GM19438 (cell line): ENCODE measurements around the gene NEK6.
A peak's percentile ranks its signal among the peaks of the same experiment; 100 is the strongest.

Experiments used
- ATAC-seq: cut with Tn5 transposase; IDR thresholded peaks from one replicate; pipeline ENCODE4 v1.9.1; 2021; ENCODE audit warnings: low read depth; ENCODE audit not compliant: unreplicated experiment

Gene NEK6

DNA sequence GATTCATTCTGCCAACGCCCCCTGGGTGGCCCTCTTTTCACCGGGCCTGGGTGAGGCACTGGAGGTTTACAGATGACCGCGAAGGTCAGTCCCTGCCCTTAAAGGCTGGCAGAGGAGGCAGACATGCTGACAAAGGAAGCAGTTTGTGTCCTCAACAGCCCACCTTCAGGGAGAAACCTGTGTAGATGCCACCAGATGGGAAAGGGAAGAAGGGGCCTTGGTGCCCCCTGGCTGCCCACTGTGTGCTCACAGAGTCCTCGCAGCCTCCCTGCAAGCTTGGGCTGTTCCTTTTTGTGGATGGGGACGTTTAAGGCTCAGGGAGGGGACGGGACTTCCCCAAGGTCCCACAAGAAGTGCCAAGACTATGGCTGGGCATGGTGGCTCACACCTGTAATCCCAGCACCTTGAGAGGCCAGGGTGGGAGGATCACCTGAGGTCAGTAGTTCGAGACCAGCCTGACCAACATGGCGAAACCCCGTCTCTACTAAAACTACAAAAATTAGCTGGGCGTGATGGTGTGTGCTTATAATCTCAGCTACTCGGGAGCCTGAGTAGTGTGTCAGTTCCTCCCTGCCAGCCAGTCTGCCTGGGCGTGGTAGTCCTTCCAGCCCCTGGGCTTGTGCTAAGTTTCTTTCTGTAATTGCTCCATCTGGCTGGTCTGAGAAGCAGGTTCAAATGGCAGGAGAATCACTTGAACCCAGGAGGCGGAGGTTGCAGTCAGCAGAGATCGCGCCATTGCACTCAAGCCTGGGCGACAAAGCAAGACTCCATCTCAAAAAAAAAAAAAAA is 36.2 kb downstream of the NEK6 start:
- ATAC-seq, result no peak

DNA sequence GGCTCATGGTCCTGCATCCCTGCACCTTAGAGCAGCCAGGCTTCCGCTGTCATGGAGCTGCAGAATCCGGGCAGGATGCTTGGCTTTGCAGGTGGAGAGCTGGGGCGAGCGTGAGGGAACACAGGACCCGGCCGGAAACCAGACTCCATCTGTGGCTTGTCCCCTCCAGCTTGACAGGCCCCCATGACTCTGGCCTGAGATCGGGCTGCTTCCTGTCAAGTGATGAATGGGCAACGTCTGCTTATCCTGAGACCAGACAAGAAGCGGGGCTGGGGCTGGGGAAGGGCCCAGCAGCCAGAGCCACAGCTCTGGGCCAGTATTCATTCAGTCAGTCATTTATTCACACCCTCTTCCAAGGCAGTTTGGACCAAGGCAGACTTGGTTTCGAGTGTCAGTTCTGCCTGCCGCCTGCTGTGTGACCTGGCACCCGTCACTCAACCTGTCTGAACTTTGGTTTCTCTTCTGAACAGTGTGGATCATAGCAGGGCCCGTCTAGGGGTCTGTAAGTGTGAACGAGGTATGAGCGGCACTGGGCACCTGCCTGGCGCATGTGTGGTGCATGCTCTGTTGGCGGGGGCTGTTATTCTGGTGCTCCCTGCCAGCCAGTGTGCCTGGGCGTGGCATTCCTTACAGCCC is 37.5 kb downstream of the NEK6 start:
- peak; percentile 36 for ATAC-seq

DNA sequence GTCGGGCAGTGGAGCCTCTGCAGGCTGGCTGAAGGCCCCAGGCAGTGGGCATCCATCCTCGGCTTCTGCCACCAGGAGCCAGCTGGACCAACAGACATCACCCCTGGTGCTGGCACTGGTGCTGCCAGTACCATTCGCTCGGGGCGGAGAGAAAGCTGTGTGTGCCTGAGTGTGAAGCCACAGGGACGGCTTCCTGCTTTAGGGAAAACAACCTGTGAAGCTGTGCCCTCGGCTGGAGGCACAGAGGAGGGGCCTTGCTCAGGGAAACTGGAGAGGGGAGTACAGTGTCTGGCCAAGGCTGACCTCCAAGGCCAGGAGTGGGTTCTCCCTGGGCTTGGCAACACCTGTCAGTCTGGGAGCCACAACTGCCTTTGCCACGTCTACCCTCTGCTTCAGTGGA is 38.3 kb downstream of the NEK6 start:
- no peak for ATAC-seq

DNA sequence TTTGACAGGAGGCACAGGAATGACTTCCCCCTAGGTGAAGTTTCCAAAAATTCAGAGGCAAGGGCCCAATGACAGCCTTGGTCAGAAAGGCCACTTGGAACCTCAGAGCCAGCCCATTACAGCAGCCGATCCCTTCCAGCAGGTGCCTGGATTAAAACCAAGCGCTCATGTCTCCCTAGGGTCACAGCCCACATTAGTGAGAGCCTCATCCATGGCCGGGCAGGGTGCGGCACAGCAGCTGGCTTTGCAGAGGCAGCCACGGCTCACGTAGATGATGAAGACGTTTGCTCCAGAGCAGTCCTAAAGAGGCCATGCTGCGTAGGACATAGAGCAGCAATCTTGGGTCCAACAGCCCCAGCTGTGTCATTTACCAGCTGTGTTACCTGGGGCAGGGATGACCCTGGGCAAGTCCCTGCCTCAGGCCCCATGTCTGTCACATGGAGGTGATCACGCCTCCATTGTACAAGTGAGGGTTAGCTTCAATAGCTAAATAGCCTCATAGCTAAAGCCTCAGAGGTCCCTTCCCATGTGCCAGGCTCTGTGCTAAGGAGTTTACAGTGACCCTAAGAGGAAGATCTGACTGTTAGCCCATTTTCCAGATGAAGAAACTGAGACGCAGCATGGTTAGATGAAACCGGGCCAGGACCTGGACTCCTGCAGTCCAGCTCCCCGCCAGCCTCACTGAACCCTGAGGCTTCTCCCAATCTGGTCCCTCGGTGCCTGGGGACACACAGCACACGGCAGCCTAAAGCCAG is 39.2 kb downstream of the NEK6 start:
- no peak for ATAC-seq

DNA sequence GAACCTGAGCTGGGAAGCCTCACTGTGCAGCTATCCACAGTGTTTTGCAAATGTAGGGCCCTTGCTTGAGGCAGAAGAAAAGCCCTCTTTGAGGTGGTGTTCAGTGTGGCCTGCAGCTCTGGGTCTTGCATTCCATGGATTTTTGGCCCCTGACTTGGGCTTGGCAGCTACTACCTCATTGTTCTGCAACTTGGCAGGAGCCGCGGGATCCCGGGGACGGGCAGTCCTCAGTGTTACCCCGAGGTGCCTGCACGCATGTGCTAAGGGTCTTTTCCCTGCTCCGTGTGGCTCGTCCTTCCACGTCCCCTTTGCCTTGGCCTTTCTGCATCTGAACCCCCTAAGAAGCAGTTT is 39.8 kb downstream of the NEK6 start:
- ATAC-seq, result no peak

DNA sequence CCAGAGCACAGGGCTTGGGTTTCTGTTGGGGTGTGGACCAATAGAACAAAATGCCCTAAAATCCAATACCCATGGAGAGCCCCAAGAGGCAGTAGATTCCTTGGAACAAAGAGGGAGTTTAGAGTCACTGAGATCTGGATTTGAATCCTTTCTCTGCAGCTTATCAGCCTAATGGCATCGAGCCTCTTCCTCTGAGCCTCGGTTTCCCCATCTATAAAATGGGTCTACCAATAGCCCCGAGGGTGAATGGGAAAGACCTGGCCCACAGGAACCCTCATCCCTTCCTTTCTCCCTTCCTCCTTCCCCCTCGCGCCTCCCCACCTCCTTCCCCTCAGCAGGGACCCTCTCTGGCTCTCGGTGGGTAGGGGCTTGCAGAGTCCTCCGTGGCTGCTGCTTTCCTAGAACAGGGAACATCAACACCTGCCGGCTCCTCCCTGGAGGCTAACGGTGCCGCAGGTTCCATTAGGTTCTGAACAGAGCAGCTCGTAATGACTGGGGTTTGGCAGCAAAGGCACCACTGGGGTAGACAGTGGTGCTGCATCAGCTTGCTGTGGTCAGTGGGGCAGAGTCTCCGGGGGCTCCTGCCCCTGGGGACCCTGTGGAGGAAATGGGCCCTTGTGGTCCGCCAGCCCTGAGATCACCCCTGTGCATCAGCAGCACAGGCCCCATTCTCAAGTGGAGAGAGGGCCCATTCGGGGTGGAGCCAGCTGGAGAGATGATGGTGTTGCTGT is 40.3 kb downstream of the NEK6 start:
- ATAC-seq, result no peak

DNA sequence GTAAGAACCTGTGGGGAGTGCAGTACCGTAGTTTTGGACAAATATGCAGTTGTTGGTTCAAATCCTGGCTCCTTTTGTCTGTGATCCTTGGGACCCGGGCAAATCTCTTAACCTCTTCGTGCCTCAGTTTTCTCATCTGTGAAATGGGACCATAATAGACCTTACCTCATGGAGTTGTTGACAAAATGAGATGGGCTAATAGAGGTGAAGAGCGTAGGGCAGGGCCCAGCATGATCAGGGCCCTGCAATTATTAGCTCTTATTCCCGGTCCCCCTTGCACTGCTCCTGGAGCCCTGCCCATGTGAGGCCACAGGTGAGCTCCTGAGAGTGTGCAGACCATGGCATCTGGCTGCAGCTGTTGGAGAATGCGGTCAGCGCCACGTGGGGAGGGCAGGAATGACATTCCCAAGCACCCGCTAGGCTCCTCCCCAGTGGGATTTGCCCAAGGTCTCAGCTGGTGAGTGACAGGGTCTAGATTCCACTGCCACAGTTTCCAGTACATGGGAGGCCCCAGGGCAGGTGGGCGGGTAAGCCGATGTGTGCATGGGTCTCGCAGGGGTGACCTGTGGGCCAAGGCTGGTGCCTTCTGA is 41.0 kb downstream of the NEK6 start:
- no peak for ATAC-seq

DNA sequence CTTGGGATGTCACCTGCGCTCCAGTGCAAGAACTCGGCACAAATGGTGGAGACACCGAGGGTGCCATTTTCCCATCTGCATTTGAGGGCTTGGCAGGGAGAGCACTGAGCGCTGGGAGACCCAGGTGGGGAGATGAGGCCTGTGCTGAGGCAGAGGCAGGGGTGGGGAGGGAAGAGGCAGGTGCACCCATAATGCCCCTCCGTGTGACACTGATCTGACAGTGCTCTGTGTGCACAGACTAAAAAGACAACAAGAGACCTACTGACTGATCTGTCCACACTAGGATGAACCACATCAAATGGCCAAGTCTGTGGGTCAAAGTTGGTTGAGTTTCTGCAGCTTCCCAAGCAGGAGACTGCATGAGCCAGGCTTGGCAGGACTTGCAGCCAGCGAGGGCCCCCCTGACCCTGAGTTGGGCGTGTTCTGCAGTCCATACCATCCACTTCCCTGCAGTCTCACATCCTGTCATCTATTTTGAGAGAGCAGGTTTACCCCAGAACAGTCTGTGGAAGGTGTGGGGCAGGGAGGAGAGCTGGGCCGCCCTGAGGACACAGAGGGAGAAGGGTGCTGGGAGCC is 41.9 kb downstream of the NEK6 start:
- ATAC-seq, result no peak

DNA sequence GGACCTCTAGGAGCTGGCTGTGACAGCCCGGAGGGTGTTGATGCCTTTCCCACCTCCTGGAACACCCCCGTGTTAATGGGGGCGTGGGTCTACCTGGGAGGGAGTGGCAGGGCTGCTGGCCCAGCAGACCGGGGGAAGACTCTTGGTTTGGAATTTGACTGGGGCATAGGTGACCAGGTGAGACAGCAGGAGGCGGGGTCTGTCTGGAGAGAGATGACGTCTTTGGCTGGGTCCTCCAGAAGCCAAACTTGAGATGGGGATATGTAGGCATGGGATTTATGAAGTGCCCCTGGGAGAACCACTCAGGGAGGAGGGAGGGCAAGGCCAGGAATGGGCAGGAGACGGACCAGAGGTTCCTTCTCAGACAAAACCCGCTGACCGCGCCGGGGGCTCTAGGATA is 42.6 kb downstream of the NEK6 start:
- no peak for ATAC-seq

DNA sequence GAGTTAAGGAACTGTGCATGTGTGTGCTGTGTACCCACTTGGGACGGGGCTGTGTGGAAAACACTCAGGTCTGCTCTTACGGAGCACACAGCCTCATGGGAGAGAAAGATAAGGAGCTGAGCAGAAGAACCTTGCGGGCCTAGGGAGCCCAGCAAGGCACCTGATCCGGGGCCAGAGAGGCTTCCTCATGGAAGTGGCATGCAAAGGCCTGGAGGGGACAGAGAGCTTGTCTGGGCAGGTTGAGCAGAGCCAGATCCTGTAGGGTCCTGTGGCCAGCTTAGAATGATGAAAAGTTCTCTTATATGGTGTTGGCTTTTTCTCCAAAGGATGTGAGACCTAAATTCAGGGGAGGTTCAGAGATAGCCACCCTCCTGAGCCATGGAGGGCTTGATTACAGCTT is 45.2 kb downstream of the NEK6 start:
- no peak for ATAC-seq

DNA sequence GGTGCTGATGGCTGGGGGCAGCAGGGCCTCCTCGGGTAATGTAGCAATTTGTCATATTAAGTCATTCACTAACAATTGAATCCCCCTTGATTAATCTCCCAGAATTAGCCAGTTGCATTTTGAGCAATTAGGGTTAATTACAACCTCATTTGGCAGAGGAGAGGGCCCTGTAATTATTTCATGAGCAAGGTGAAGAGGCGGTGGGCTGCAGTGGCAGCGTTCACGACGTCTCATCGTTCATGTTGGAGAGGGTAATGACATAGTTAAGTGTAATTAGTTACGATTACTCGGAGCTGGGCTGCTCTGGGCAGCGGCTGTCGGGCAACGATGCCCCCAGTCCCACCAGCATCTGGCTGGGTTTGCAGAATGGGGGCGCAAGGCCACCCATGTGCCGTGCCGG is 46.0 kb downstream of the NEK6 start:
- ATAC-seq, result no peak

DNA sequence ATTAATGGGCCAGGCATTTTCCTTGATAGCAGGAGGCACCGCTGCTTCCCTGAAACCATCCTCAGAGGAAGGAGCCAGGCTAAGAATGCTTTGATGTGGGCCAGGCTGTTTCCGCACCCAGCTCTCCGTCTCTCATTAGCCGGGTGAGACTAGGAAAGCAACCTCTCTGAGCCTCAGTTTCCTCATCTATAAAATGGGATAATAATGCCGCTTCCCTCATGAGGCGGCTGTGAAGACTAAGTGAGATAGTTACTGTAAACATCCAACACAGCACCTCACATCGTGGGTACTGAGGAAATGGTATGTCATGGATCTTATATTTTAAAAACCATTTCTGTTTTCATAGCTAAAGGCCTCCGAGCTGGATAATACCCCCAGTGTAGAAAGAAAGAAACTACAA is 46.5 kb downstream of the NEK6 start:
- ATAC-seq, result no peak

DNA sequence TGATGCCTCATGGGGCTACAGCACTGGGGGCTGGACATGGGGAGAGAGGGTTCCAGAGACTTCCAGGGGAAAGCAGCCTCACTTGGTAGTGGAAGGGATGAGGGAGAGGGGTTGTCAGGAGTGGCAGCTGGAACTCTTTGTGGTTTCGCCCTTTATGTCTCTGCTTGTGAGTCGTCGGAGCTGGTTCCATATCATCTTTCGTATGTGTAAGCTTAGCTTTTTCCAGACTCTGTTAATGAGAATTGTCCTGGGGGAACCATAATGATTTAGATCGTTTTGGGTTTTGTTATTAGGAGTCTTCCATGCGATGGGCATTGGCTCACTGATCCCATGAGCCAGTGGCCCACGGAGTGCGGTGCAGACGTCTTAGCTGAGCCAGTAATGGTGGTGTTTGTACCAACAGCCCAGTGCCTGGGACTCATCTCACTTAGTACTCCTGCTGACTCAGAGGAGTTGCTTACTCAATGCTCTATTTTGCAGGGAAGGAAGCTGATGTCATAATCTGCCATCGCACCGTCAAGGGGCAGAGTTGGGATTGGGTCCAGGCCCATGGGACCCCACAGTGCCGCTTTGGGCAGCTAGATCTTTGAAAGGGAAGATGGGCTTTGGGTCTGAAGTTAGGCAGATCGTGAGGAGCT is 48.5 kb downstream of the NEK6 start:
- no peak for ATAC-seq

DNA sequence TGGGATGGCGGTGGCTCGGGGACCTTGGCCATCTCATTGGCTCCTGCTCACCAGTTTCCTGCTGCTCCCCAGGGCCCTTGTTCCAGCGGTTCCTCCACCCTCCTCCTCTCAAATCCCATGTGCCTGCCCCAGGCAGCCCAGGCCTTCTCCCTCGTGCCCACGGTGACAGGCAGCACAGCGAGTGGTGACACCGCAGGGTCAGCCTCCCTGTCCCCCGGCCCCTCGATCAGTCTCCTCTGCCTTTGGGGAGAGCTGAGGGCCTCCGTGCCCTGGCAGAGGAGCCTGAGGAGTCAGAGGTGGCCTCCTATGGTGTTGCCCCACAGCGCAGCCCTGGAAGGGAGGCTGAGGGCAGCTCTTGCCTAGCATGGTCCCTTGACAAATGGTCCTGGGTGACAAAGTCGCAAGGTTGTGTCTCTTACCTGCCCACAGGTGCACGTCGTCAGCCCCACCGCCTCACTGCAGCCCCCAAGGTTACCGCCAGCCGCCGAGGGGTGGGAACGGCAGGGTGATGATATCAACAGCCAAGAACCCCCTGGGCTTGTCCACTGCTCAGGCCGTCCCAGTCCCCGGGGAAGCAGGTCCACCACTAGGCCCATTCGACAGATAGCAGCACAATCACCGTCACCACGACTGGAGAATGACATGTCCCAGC is 49.8 kb downstream of the NEK6 start:
- ATAC-seq, result no peak

DNA sequence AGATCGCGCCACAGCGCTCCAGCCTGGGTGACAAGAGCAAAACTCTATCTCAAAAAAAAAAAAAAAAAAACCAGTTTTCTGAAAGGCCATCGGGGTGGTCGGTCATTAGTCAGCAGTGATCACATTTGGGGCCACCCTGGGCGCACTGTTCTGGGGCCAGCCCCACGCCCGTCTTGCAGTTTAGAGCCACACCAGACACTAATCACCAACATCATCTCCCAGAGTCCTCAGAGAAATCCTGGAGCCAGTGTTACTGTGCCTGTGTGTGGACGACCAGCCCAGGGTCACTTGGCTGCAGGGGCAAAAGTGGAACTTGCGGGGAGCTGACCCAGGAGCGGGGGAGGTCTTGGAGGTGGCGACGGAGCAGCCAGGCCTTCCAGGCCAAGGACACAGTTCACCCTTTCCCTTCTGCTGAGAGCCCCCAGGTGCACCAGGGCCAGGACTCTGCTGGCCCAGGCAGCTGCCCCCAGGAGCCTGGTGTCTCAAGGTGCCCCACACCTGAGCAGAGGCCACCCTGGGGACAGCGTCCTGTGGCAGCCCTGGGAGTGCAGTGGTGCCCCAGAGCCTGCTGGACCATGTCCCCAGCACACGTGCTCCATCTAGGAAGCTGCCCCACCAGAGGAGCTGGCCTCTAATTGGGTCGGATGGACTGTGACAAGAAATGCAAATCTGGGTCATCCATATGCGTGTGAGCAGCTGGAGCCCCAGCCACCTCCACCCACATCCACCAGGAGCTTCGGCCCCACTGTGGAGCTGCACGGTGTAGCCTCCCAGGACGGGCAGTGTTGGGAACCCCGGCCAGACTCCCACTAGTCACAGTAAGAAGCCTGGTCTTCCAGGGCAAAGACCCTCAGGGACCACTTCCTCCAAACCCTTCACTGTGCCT is 51.1 kb downstream of the NEK6 start:
- no peak for ATAC-seq

DNA sequence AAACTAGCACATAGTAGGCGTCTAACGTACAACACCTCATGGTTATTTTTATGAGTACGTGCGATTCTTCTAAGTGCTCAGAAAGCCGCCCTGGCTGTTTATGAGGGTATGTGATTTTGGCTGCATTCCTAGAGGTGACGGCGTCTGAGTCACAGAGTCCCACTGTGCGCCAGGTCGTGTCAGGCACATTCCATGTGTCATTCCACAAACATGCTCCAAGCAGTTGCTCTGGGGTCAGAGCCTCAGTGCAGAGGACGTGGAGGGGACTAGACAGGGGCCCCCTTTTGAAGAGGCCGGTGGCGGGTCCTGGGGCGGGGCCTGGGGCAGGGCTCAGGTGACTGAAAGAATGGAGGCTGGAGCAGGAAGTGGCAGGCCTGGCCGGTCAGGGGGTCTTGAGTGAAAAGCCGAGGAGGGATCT is 51.9 kb downstream of the NEK6 start:
- ATAC-seq, result no peak

DNA sequence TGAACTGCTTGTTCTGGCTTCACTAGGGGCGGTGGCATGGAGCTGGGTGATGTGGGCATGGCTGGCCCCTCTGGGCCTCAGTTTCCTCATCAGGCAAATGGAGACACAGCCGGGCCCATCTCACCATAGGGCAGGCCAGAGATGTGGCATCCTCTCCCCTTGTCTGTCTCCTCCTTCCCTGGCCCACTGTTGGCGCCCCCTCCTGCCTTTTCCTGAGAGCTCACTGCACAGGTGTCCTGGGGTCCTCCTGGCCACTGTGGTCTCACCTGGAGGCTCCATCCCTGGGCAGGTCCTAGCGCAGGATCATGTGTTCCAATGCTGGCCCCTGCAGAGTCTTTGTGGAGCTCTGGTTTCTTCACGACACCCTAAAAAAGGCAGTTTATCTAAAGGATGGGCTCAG is 53.5 kb downstream of the NEK6 start:
- ATAC-seq, result no peak
